HepG2 (cell line): ENCODE measurements around the gene LCMT2. TPM values are rescaled to one million over a fixed set of nuclear protein-coding genes. Genes with fewer than 3 reads are reported as not detected.

Experiments used
- AGO2 ChIP-seq: fragments of 200-400 bp; formaldehyde crosslinking; optimal IDR thresholded peaks from 2 replicates; pipeline ENCODE3; 2017; ENCODE audit warnings: mild to moderate bottlenecking, low read depth, low read length, moderate library complexity
- ARID2 ChIP-seq: sonication (generic); formaldehyde crosslinking; IDR thresholded peaks from 2 replicates; pipeline ENCODE4 v1.8.1; 2022; ENCODE audit warnings: mild to moderate bottlenecking, missing genetic modification reagents, borderline replicate concordance
- CEBPG ChIP-seq: IDR thresholded peaks from 2 replicates; pipeline ENCODE4 v1.6.1; 2016
- CTCF ChIP-seq: sonication (generic); formaldehyde crosslinking; IDR thresholded peaks from 2 replicates; pipeline ENCODE4 v1.5.0; 2020; ENCODE audit warnings: mild to moderate bottlenecking, missing genetic modification reagents, moderate library complexity
- DR1 ChIP-seq: sonication (generic); formaldehyde crosslinking; IDR thresholded peaks from 2 replicates; pipeline ENCODE4 v1.8.0; 2021; ENCODE audit warnings: mild to moderate bottlenecking, missing genetic modification reagents, inconsistent platforms
- DRAP1 ChIP-seq: IDR thresholded peaks from 2 replicates; pipeline ENCODE4 v1.6.1; 2016; ENCODE audit warnings: missing genetic modification reagents, missing compliant biosample characterization
- ETV5 ChIP-seq: IDR thresholded peaks from 2 replicates; pipeline ENCODE4 v1.6.1; 2018; ENCODE audit warnings: missing biosample characterization, missing genetic modification reagents, inconsistent platforms, borderline replicate concordance
- FOXP1 ChIP-seq, 2 experiments: fragments of 450-650 bp in 1 of 2; IDR thresholded peaks; 2 replicates each; pipeline ENCODE4 v1.6.1; 2017 to 2018; ENCODE audit warnings: antibody characterized with exemption in 1 of 2
- GLI4 ChIP-seq: sonication (generic); formaldehyde crosslinking; IDR thresholded peaks from 2 replicates; pipeline ENCODE4 v1.5.1; 2020; ENCODE audit warnings: missing genetic modification reagents, mild to moderate bottlenecking, moderate library complexity, borderline replicate concordance
- HNF4A ChIP-seq: sonication (generic); formaldehyde crosslinking; IDR thresholded peaks from 2 replicates; pipeline ENCODE4 v1.4.0; 2020; ENCODE audit warnings: missing genetic modification reagents
- MED8 ChIP-seq: sonication (generic); formaldehyde crosslinking; IDR thresholded peaks from 2 replicates; pipeline ENCODE4 v1.8.1; 2023; ENCODE audit warnings: mild to moderate bottlenecking, missing genetic modification reagents; ENCODE audit not compliant: insufficient replicate concordance
- MXD4 ChIP-seq: IDR thresholded peaks from 2 replicates; pipeline ENCODE4 v1.6.1; 2016; ENCODE audit warnings: mild to moderate bottlenecking, missing biosample characterization, missing genetic modification reagents
- PAWR ChIP-seq: sonication (generic); formaldehyde crosslinking; IDR thresholded peaks from 2 replicates; pipeline ENCODE4 v1.4.0; 2020; ENCODE audit warnings: missing genetic modification reagents, mild to moderate bottlenecking, borderline replicate concordance
- SCMH1 ChIP-seq: sonication (generic); formaldehyde crosslinking; IDR thresholded peaks from 2 replicates; pipeline ENCODE4 v1.9.0; 2021; ENCODE audit warnings: missing genetic modification reagents, mild to moderate bottlenecking, borderline replicate concordance
- TGIF2 ChIP-seq: IDR thresholded peaks from 2 replicates; pipeline ENCODE4 v1.6.1; 2016; ENCODE audit warnings: control low read depth, missing compliant biosample characterization
- USF2 ChIP-seq, 2 experiments: sonication (generic) in 1 of 2; formaldehyde crosslinking in 1 of 2; IDR thresholded peaks; 2 replicates each; pipeline versions ENCODE4 v1.5.1 to v1.6.1; 2011 to 2020; ENCODE audit warnings: borderline replicate concordance in 1 of 2, low read depth in 1 of 2, low read length in 1 of 2, mild to moderate bottlenecking in 1 of 2, missing genetic modification reagents in 1 of 2, moderate library complexity in 1 of 2
- XRCC5 ChIP-seq: fragments of 200-400 bp; formaldehyde crosslinking; optimal IDR thresholded peaks from 2 replicates; pipeline ENCODE3; 2017; ENCODE audit warnings: mild to moderate bottlenecking, low read length
- YEATS2 ChIP-seq: sonication (generic); formaldehyde crosslinking; IDR thresholded peaks from 2 replicates; pipeline ENCODE4 v1.4.0; 2020; ENCODE audit warnings: missing genetic modification reagents, borderline replicate concordance
- ZMYM3 ChIP-seq: sonication (generic); formaldehyde crosslinking; IDR thresholded peaks from 2 replicates; pipeline ENCODE4 v1.5.1; 2020; ENCODE audit warnings: mild to moderate bottlenecking, missing genetic modification reagents
- ZNF333 ChIP-seq: sonication (generic); formaldehyde crosslinking; IDR thresholded peaks from 2 replicates; pipeline ENCODE4 v1.4.0; 2020; ENCODE audit warnings: mild to moderate bottlenecking, missing genetic modification reagents, borderline replicate concordance
- ZNF558 ChIP-seq: sonication (generic); formaldehyde crosslinking; IDR thresholded peaks from 2 replicates; pipeline ENCODE4 v1.9.0; 2022; ENCODE audit warnings: mild to moderate bottlenecking, missing genetic modification reagents, borderline replicate concordance
- ZNF749 ChIP-seq: sonication (generic); formaldehyde crosslinking; IDR thresholded peaks from 2 replicates; pipeline ENCODE4 v1.8.0; 2022; ENCODE audit warnings: mild to moderate bottlenecking, missing genetic modification reagents, moderate library complexity, borderline replicate concordance
- ZNF772 ChIP-seq: sonication (generic); formaldehyde crosslinking; IDR thresholded peaks from 2 replicates; pipeline ENCODE4 v1.5.0; 2020; ENCODE audit warnings: mild to moderate bottlenecking, missing genetic modification reagents
- ZNF784 ChIP-seq: sonication (generic); formaldehyde crosslinking; IDR thresholded peaks from 2 replicates; pipeline ENCODE4 v1.5.1; 2020; ENCODE audit warnings: missing genetic modification reagents, mild to moderate bottlenecking, borderline replicate concordance
- polyA plus RNA-seq, 8 experiments: library from polyadenylated mRNA; depleted of rRNA in 3 of 8; stranded (reverse) in 7 of 8; unstranded in 1 of 8; fragments of >200 nt; fragmentation: Illumina TruSeq in 4 of 8; extraction: Trizol in 4 of 8; gene quantifications; 2 replicates each; pipeline versions ENCODE4 v1.2.1 to v1.2.3, GENCODE V29; 2011 to 2016; ENCODE audit warnings: low read depth in 4 of 8, missing spikeins in 1 of 8, mixed read lengths in 1 of 8; ENCODE audit not compliant: insufficient read depth in 1 of 8
- total RNA-seq, 5 experiments: library from RNA; depleted of rRNA; stranded (reverse); fragments of >200 nt; fragmentation: Illumina TruSeq; extraction: Trizol; gene quantifications; 2 replicates each; pipeline ENCODE4 v1.2.3, GENCODE V29; 2016; ENCODE audit warnings: low read depth in 1 of 5

Gene LCMT2
- total and polyA plus RNA-seq, 2 of the 13 experiments (the other 11 are each of a cell fraction or from before 2014, with no cell fraction given), result 6.9 to 9.1 TPM

GRCh38 chr15:43329960-43330779 is at the start of gene LCMT2 (continued):
- TF ChIP-seq ZNF333, result peak; percentile 9
- no peak for TF ChIP-seq ZMYM3
- no peak; the same call in none of the 2 replicates for TF ChIP-seq CEBPG (CRISPR knock-in tag)
- TF ChIP-seq DR1, result no peak
- TF ChIP-seq FOXP1 (IDR thresholded peaks at IDR 0.05), result no peak
- no peak for TF ChIP-seq FOXP1 (CRISPR knock-in tag; IDR thresholded peaks at IDR 0.05)
- peak; percentile 76 for TF ChIP-seq ETV5 (CRISPR knock-in tag)
- TF ChIP-seq ZNF772 (CRISPR knock-in tag), result peak; percentile 86
- TF ChIP-seq GLI4 (CRISPR knock-in tag), result peak; percentile 70; the same call in 1 of the 2 replicates
- TF ChIP-seq YEATS2 (CRISPR knock-in tag), result peak; percentile 67; the same call in 1 of the 2 replicates
- TF ChIP-seq XRCC5, result peak; percentile 76
- no peak for TF ChIP-seq ARID2 (CRISPR knock-in tag)
- TF ChIP-seq PAWR (CRISPR knock-in tag), result no peak
- peak; percentile 94 for TF ChIP-seq MXD4 (CRISPR knock-in tag)
- peak; percentile 36 for TF ChIP-seq MED8 (CRISPR knock-in tag)
- peak; percentile 86 for TF ChIP-seq AGO2
- TF ChIP-seq ZNF558 (CRISPR knock-in tag), result peak; percentile 84; the same call in 1 of the 2 replicates
- no peak for TF ChIP-seq SCMH1 (CRISPR knock-in tag)
- TF ChIP-seq DRAP1, result peak; percentile 93
- TF ChIP-seq ZNF749 (CRISPR knock-in tag), result no peak; the same call in 1 of the 2 replicates
- no peak for TF ChIP-seq USF2 (IDR thresholded peaks at IDR 0.05; ENCODE audit: low read depth, low read length)
- TF ChIP-seq USF2 (CRISPR knock-in tag; IDR thresholded peaks at IDR 0.05; ENCODE audit: borderline replicate concordance), result no peak
- peak; percentile 33; the same call in 1 of the 2 replicates for TF ChIP-seq TGIF2
- peak; percentile 90 for TF ChIP-seq ZNF784
- peak; percentile 63 for TF ChIP-seq HNF4A (CRISPR knock-in tag)
- TF ChIP-seq CTCF (CRISPR knock-in tag), result no peak; the same call in 1 of the 2 replicates
